SU-DHL-6 (cell line): ENCODE data around the gene B4GALT5.

Experiments used
- EZH2phosphoT487 ChIP-seq: fragments of 200-600 bp; sonication (generic), shearing (Covaris generic); conservative IDR thresholded peaks from 2 replicates; pipeline ENCODE4 v1.6.1; 2018; ENCODE audit warnings: mild to moderate bottlenecking, antibody characterized with exemption, low read length, moderate library complexity, mixed read lengths
- TF ChIP-seq, protein P1 (sequence below): fragments of 200-600 bp; sonication (generic); IDR thresholded peaks from one replicate; pipeline ENCODE4 v1.5.1; 2017; ENCODE audit warnings: antibody characterized with exemption, mild to moderate bottlenecking, low read length, moderate library complexity; ENCODE audit not compliant: insufficient read depth, poor library complexity, severe bottlenecking

DNA sequence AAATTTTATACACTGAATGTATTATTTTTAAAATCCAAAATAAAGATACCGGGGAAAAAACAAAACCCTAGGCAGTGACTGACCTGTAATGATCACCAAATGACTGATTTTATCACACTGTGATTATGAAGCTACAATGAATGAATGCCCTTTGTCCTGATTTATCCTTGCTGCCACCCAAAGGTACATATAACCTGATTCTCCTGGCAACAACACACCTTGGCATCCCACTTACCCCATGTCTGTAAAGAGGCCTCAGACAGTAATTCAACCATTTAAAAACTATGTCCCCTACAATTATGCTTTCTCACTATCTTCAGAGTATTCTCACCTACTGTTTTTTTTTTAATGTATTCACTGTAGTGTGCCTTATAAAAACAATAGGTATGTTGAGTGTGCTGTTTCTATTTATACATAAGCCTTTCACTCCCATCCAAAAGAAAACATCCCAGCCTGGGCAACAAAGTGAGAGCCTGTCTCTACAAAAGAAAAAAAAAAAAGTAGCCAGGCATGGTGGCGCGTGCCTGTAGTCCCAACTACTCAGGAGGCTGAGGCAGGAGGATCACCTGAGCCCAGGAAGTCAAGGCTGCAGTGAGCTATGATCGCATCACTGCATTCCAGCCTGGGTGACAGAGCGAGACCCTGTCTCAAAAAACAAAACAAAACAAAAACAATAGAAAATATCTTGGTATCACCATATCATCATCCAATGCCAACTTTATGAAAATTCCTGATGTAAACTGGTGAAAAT lies 21.7 kb downstream of the B4GALT5 start:
- TF ChIP-seq, protein P1, sequence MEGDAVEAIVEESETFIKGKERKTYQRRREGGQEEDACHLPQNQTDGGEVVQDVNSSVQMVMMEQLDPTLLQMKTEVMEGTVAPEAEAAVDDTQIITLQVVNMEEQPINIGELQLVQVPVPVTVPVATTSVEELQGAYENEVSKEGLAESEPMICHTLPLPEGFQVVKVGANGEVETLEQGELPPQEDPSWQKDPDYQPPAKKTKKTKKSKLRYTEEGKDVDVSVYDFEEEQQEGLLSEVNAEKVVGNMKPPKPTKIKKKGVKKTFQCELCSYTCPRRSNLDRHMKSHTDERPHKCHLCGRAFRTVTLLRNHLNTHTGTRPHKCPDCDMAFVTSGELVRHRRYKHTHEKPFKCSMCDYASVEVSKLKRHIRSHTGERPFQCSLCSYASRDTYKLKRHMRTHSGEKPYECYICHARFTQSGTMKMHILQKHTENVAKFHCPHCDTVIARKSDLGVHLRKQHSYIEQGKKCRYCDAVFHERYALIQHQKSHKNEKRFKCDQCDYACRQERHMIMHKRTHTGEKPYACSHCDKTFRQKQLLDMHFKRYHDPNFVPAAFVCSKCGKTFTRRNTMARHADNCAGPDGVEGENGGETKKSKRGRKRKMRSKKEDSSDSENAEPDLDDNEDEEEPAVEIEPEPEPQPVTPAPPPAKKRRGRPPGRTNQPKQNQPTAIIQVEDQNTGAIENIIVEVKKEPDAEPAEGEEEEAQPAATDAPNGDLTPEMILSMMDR: no peak
- no peak for TF ChIP-seq EZH2phosphoT487
